GF-D8 (cell line): Measurements from ENCODE around the gene RNF157.
A peak's percentile ranks its signal among the peaks of the same experiment; 100 is the strongest.

ENCODE experiments used
- DNase-seq: peaks from one replicate; lab custom pipeline; 2025; lab: John Stamatoyannopoulos, UW

RNF157 gene

GRCh38 chr17:76240461-76241203, at the start of gene RNF157:
Gene RNF157, minus strand, starts transcription at chr17:76240493. Its CDS starts 253 bp downstream, at chr17:76240240.
- DNase-seq: no peak

GRCh38 chr17:76281573-76282371, 41.5 kb upstream of the RNF157 start:
- no peak for DNase-seq

- DNase-seq: no peak
These were observed 40.4 kb upstream of the RNF157 start for GRCh38 chr17:76280650-76281049.

GRCh38 chr17:76279742-76280287, 39.5 kb upstream of the RNF157 start:
- DNase-seq: no peak

- peak; percentile 24 for DNase-seq
These were observed 38.9 kb upstream of the RNF157 start for GRCh38 chr17:76278952-76279741.

GRCh38 chr17:76278268-76278908, 38.1 kb upstream of the RNF157 start:
- DNase-seq: no peak

GRCh38 chr17:76277300-76278267, 37.3 kb upstream of the RNF157 start:
- DNase-seq: no peak

- DNase-seq: no peak
These were observed 36.4 kb upstream of the RNF157 start for GRCh38 chr17:76276461-76277299.

- DNase-seq: no peak
These were observed 35.8 kb upstream of the RNF157 start for GRCh38 chr17:76276069-76276431.

GRCh38 chr17:76275382-76276068, 35.2 kb upstream of the RNF157 start:
- no peak for DNase-seq

- DNase-seq: no peak
These were observed 34.0 kb upstream of the RNF157 start for GRCh38 chr17:76274112-76274956.

GRCh38 chr17:76273445-76274111, 33.3 kb upstream of the RNF157 start:
- no peak for DNase-seq

- DNase-seq: no peak
These were observed 32.5 kb upstream of the RNF157 start for GRCh38 chr17:76272541-76273444.

GRCh38 chr17:76271669-76272540, 31.6 kb upstream of the RNF157 start:
- no peak for DNase-seq
